ENCODE results near the gene MTA1.

The MTA1 gene

DNA sequence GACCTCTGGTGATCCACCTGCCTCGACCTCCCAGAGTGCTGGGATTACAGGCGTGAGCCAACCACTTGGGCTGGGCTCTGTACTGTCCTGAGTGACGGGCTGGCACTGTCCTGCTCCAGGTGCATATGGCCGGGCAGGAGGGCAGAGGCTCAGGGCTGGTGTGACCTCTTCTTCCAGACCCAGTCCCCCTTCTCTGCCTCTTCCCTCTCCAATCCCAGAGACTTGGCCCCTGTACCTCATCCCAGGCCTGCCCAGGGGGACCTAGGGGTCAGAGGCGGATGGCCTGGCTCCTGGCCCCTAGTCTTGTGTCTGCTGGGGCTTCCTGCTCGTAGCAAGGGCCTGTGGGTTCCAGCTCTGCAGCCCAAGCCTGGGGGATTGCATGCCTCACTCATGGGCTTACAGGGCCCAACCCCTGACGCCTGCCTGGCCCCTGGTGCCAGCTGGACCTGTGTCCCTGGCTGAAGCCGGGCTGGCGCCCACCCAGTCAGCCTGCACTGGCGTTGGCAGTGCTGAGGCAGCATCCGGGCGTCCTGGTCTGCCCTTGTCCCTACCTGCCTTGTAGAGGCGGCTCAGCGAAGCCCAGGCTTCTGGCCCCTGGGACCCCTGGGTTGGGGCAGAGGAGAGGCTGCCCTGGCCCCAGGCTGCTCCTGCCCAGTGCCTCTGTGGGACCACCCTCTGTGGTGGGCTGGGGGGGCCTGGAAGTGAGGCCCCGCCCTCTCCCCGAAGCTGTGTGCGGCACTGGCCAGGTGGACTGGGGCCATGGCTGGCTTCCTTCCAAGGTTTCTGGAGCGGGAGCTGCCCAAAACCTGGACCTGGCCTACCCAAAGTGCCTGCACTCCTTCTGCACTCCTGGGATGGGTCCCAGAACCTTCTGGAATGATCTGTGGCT is 75.7 kb downstream of the MTA1 start:
- H3K9me2 ChIP-seq (replicated peaks; ENCODE audit: control insufficient read depth, low read length): no peaks in the 10 kb centered on the region
- H3K27me3 ChIP-seq (ENCODE audit: control insufficient read depth, low read length): no peaks in the 10 kb centered on the region
- no peak overlapping the region for H3K27ac ChIP-seq (ENCODE audit: low read depth, low read length)
- H3F3A ChIP-seq (ENCODE audit: control insufficient read depth, insufficient read depth): no peaks in the 10 kb centered on the region
- H3K4me3 ChIP-seq (ENCODE audit: low read length): no peak overlapping the region
- peaks cover 8% of the 10 kb centered on the region; the same call in 1 of the 2 replicates for H4K20me1 ChIP-seq (ENCODE audit: control insufficient read depth, insufficient read depth, low read depth, low read length)
- peaks cover 9% of the 10 kb centered on the region for H3K36me3 ChIP-seq (ENCODE audit: control insufficient read depth, low read length)
- H3K9me3 ChIP-seq (ENCODE audit: control insufficient read depth, insufficient read depth, low read length): no peaks in the 10 kb centered on the region
- H3K4me2 ChIP-seq (ENCODE audit: low read length): no peak overlapping the region
- peaks cover 9% of the 10 kb centered on the region for H3K79me2 ChIP-seq (ENCODE audit: control insufficient read depth, low read length)
- peaks cover 10% of the 10 kb centered on the region for H3K4me1 ChIP-seq (ENCODE audit: control insufficient read depth, low read length)
- no peak for TF ChIP-seq EZH2phosphoT487 (IDR thresholded peaks at IDR 0.05; ENCODE audit: borderline replicate concordance, low read length)
- TF ChIP-seq, protein P1, sequence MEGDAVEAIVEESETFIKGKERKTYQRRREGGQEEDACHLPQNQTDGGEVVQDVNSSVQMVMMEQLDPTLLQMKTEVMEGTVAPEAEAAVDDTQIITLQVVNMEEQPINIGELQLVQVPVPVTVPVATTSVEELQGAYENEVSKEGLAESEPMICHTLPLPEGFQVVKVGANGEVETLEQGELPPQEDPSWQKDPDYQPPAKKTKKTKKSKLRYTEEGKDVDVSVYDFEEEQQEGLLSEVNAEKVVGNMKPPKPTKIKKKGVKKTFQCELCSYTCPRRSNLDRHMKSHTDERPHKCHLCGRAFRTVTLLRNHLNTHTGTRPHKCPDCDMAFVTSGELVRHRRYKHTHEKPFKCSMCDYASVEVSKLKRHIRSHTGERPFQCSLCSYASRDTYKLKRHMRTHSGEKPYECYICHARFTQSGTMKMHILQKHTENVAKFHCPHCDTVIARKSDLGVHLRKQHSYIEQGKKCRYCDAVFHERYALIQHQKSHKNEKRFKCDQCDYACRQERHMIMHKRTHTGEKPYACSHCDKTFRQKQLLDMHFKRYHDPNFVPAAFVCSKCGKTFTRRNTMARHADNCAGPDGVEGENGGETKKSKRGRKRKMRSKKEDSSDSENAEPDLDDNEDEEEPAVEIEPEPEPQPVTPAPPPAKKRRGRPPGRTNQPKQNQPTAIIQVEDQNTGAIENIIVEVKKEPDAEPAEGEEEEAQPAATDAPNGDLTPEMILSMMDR (IDR thresholded peaks at IDR 0.05; ENCODE audit: low read depth, low read length, poor library complexity, severe bottlenecking): no peak

GRCh38 chr14:105495990-105496830 is 76.6 kb downstream of the MTA1 start:
- TF ChIP-seq EZH2phosphoT487 (IDR thresholded peaks at IDR 0.05; ENCODE audit: borderline replicate concordance, low read length): no peak
- TF ChIP-seq, protein P1 (IDR thresholded peaks at IDR 0.05; ENCODE audit: low read depth, low read length, poor library complexity, severe bottlenecking): no peak
- Histone ChIP-seq H3K4me2 (ENCODE audit: low read length) (no peak overlapping the region), H3K4me1 (ENCODE audit: control insufficient read depth, low read length) (peaks cover 10% of the 10 kb centered on the region), H3K27me3 (ENCODE audit: control insufficient read depth, low read length) (no peaks in the 10 kb centered on the region), H3K9me3 (ENCODE audit: control insufficient read depth, insufficient read depth, low read length) (no peaks in the 10 kb centered on the region), H3K36me3 (ENCODE audit: control insufficient read depth, low read length) (peaks cover 9% of the 10 kb centered on the region), H4K20me1 (ENCODE audit: control insufficient read depth, insufficient read depth, low read depth, low read length) (peaks cover 8% of the 10 kb centered on the region; the same call in 1 of the 2 replicates), H3K4me3 (ENCODE audit: low read length) (no peak overlapping the region), H3K9me2 (replicated peaks; ENCODE audit: control insufficient read depth, low read length) (no peaks in the 10 kb centered on the region), H3F3A (ENCODE audit: control insufficient read depth, insufficient read depth) (no peaks in the 10 kb centered on the region), H3K79me2 (ENCODE audit: control insufficient read depth, low read length) (peaks cover 9% of the 10 kb centered on the region), H3K27ac (ENCODE audit: low read depth, low read length) (no peak overlapping the region)

DNA sequence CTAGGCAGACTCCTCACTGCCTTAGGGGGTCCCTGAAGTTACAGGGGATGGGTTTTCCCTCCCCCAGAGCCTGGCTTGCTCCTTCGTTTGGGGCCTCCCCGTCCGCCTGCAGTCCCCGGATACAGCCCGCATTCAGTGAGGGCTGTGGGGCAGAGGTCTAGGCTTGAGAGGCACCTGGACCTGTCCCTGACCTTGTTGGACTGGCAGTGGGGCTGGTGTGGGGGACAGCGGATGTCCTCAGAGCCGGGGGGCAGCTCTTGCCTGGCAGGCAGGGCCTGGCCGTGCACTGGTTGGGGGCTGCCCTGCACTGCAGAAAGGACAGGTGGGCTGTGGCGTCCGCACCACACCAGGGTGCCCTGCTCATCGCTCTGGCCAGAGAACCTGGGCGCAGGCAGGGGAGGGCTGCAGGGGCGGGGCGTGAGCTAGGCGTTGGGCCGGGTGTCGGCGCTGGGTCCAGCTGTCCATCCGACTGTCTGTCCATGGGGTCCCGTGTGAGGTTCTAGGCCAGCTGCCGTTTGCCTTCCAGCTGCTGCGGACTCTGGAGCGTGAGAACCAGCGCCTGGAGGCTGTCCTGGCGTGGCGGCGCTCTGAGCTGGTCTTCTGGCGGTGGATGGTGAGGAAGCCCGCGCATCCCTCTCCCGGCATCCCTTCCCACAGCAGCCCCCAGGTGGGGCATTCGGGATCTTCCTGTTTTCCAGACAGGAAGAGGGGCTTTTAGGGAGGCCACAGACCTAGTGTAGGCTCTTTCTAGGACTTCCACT is 77.4 kb downstream of the MTA1 start:
- TF ChIP-seq, protein P1 (IDR thresholded peaks at IDR 0.05; ENCODE audit: low read depth, low read length, poor library complexity, severe bottlenecking): no peak
- TF ChIP-seq EZH2phosphoT487 (IDR thresholded peaks at IDR 0.05; ENCODE audit: borderline replicate concordance, low read length): no peak
- peaks cover 6% of the 10 kb centered on the region for H3K36me3 ChIP-seq (ENCODE audit: control insufficient read depth, low read length)
- no peaks in the 10 kb centered on the region for H3F3A ChIP-seq (ENCODE audit: control insufficient read depth, insufficient read depth)
- peaks cover 5% of the 10 kb centered on the region; the same call in 1 of the 2 replicates for H4K20me1 ChIP-seq (ENCODE audit: control insufficient read depth, insufficient read depth, low read depth, low read length)
- H3K9me3 ChIP-seq (ENCODE audit: control insufficient read depth, insufficient read depth, low read length): no peaks in the 10 kb centered on the region
- H3K79me2 ChIP-seq (ENCODE audit: control insufficient read depth, low read length): peaks cover 5% of the 10 kb centered on the region
- no peaks in the 10 kb centered on the region for H3K9me2 ChIP-seq (replicated peaks; ENCODE audit: control insufficient read depth, low read length)
- H3K4me1 ChIP-seq (ENCODE audit: control insufficient read depth, low read length): peaks cover 6% of the 10 kb centered on the region
- no peak overlapping the region for H3K4me3 ChIP-seq (ENCODE audit: low read length)
- no peaks in the 10 kb centered on the region for H3K27me3 ChIP-seq (ENCODE audit: control insufficient read depth, low read length)
- H3K27ac ChIP-seq (ENCODE audit: low read depth, low read length): no peak overlapping the region
- no peak overlapping the region for H3K4me2 ChIP-seq (ENCODE audit: low read length)
